ENCODE measurements around the gene SLC30A3.

The SLC30A3 gene

DNA sequence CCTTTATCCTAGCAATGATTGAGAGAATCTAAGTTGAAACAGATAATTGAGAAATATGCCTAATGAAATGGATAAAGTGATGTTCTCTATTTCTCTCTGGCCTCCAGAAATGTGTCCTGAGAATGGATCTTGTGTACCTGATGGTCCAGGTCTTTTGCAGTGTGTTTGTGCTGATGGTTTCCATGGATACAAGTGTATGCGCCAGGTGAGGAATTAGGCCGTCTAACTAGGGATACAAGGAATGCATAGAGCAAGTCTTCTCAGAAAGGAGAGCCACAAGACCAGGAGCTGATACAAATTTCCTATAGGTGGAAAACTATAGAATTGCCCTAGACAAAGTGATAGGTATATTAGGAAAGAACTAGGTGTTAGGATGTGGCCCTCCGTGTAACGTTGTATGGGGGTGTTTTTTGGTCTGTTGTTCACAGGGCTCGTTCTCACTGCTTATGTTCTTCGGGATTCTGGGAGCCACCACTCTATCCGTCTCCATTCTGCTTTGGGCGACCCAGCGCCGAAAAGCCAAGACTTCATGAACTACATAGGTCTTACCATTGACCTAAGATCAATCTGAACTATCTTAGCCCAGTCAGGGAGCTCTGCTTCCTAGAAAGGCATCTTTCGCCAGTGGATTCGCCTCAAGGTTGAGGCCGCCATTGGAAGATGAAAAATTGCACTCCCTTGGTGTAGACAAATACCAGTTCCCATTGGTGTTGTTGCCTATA lies 46.3 kb downstream of the SLC30A3 start:
- in situ Hi-C loops (cut with MboI; ENCODE audit: low pct_unique_long_range_greater_than_20kb, low sequenced_read_pairs, unreplicated experiment): no loop called here

GRCh38 chr2:27214941-27215340 lies 47.9 kb downstream of the SLC30A3 start:
- in situ Hi-C loops (cut with MboI; ENCODE audit: low pct_unique_long_range_greater_than_20kb, low sequenced_read_pairs, unreplicated experiment): no loop called here
- TF ChIP-seq CTCF (IDR thresholded peaks at IDR 0.05; ENCODE audit: extremely low read depth, insufficient read depth, missing control alignments): no peak
- DNase-seq (ENCODE audit: low spot score): no peak

More for the DNA sequence above, 46.3 kb downstream of the SLC30A3 start:
- DNase-seq (ENCODE audit: low spot score): no peak
- no peak for TF ChIP-seq CTCF (IDR thresholded peaks at IDR 0.05; ENCODE audit: extremely low read depth, insufficient read depth, missing control alignments)

DNA sequence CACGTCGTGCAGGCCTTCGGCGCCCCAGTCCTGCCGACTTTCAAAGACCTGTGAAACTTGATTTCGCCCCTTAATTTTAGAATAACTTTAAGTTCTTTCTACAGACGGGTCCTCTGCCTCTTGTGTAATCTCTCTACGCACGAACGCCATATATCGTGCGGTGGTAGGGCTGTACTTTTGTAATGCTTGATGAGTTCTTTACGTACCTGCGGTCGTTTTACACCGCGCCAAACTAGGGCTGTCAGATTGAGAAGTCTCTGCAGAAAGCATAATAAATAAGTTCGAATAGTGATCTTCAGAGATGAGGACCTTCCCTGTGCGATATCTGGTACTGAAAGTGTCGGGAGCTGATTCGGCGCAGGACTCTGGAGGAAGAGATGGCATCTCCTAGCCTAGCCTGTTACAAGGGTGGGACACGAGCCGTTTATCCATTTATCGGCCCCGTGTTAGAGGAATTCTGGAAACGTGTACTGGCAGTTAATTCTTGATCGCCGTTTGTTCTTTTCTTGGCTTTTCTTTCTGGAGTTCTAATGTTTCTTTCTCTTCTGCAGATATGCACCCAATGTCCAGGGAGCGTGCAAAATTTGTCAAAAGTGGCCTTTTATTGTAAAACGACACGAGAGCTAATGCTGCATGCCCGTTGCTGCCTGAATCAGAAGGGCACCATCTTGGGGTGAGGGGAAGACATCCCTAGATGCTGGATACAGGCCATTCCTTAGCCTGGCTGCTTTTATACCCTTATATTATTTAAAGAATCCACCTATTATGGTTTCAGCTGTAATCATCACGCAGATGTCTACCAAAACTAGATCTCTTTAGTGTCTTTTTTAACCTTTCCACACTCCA lies 50.0 kb downstream of the SLC30A3 start:
- DNase-seq (ENCODE audit: low spot score): peak; percentile 66
- TF ChIP-seq CTCF (IDR thresholded peaks at IDR 0.05; ENCODE audit: extremely low read depth, insufficient read depth, missing control alignments): no peak
- in situ Hi-C loops (cut with MboI; ENCODE audit: low pct_unique_long_range_greater_than_20kb, low sequenced_read_pairs, unreplicated experiment): no loop called here

GRCh38 chr2:27211943-27212625 lies 50.8 kb downstream of the SLC30A3 start, which contains the start of the genes ATRAID and SLC5A6:
Gene ATRAID (plus strand): TSS chr2:27212041. CDS start chr2:27212369, 328 bp downstream.
Gene SLC5A6 (minus strand): TSS chr2:27212268. CDS start chr2:27207650, 4,618 bp downstream.
- in situ Hi-C loops (cut with MboI; ENCODE audit: low pct_unique_long_range_greater_than_20kb, low sequenced_read_pairs, unreplicated experiment): no loop called here
- DNase-seq (ENCODE audit: low spot score): peak; percentile 97
- no peak for TF ChIP-seq CTCF (IDR thresholded peaks at IDR 0.05; ENCODE audit: extremely low read depth, insufficient read depth, missing control alignments)

GRCh38 chr2:27211241-27211942 lies 51.5 kb downstream of the SLC30A3 start:
- no peak for DNase-seq (ENCODE audit: low spot score)
- TF ChIP-seq CTCF (IDR thresholded peaks at IDR 0.05; ENCODE audit: extremely low read depth, insufficient read depth, missing control alignments): no peak
- in situ Hi-C loops (cut with MboI; ENCODE audit: low pct_unique_long_range_greater_than_20kb, low sequenced_read_pairs, unreplicated experiment): no loop called here

All from GM13977 (cell line).